SU-DHL-6 (cell line): Measurements from ENCODE around the gene GDI2.

Source experiments
- H2AFZ ChIP-seq: fragments of 200-600 bp; sonication (generic); 2 replicates; pipeline ENCODE4 v1.6.1; 2014; ENCODE audit warnings: low read depth, mild to moderate bottlenecking, moderate library complexity, mixed read lengths, antibody characterized with exemption, low read length; ENCODE audit not compliant: severe bottlenecking
- H3F3A ChIP-seq: fragments of 200-600 bp; shearing (Covaris generic); 2 replicates; pipeline ENCODE4 v1.6.0; 2016; ENCODE audit warnings: antibody characterized with exemption, mild to moderate bottlenecking; ENCODE audit not compliant: insufficient read depth
- H3K27ac ChIP-seq: fragments of 200-600 bp; sonication (generic); 2 replicates; pipeline ENCODE4 v1.5.1; 2016; ENCODE audit warnings: low read depth, mild to moderate bottlenecking, low read length, moderate library complexity, mixed read lengths
- H3K27me3 ChIP-seq: fragments of 200-600 bp; sonication (generic), shearing (Covaris generic); 2 replicates; pipeline ENCODE4 v1.6.0; 2014; ENCODE audit warnings: mild to moderate bottlenecking, low read length
- H3K36me3 ChIP-seq: fragments of 200-600 bp; sonication (generic); 2 replicates; pipeline ENCODE4 v1.6.1; 2014; ENCODE audit warnings: mild to moderate bottlenecking, low read length, mixed read lengths
- H3K4me2 ChIP-seq: fragments of 300-600, 200-600 bp; shearing (Covaris generic), sonication (generic); 2 replicates; pipeline ENCODE4 v1.6.0; 2014; ENCODE audit warnings: low read length, low read depth, mild to moderate bottlenecking; ENCODE audit not compliant: poor library complexity, severe bottlenecking
- H3K4me3 ChIP-seq: fragments of 200-600 bp; sonication (generic); 2 replicates; pipeline ENCODE4 v1.5.1; 2014; ENCODE audit warnings: antibody characterized with exemption, low read length, mild to moderate bottlenecking, mixed read lengths; ENCODE audit not compliant: insufficient read depth, poor library complexity, severe bottlenecking
- H3K79me2 ChIP-seq: fragments of 200-600 bp; sonication (generic); 2 replicates; pipeline ENCODE4 v1.6.1; 2014; ENCODE audit warnings: mild to moderate bottlenecking, low read length, moderate library complexity; ENCODE audit not compliant: insufficient read depth
- H3K9ac ChIP-seq: fragments of 200-600 bp; sonication (generic); 2 replicates; pipeline ENCODE4 v1.7.0; 2014; ENCODE audit warnings: mild to moderate bottlenecking, low read length
- H3K9me2 ChIP-seq: fragments of 200-600 bp; sonication (generic); replicated peaks from 2 replicates; pipeline ENCODE4 v1.6.1; 2014; ENCODE audit warnings: low read length; ENCODE audit not compliant: insufficient read depth
- H3K9me3 ChIP-seq: fragments of 200-600 bp; sonication (generic); 2 replicates; pipeline ENCODE4 v1.6.1; 2014; ENCODE audit warnings: low read length, mixed read lengths; ENCODE audit not compliant: insufficient read depth
- H4K20me1 ChIP-seq: fragments of 200-600 bp; sonication (generic); 2 replicates; pipeline ENCODE4 v1.6.1; 2014; ENCODE audit warnings: low read depth, mild to moderate bottlenecking, antibody characterized with exemption, low read length, moderate library complexity, mixed read lengths
- CTCF ChIP-seq: fragments of 200-600 bp; sonication (generic); IDR thresholded peaks from one replicate; pipeline ENCODE4 v1.5.1; 2017; ENCODE audit warnings: antibody characterized with exemption, mild to moderate bottlenecking, low read length, moderate library complexity; ENCODE audit not compliant: insufficient read depth, poor library complexity, severe bottlenecking
- EZH2phosphoT487 ChIP-seq: fragments of 200-600 bp; sonication (generic), shearing (Covaris generic); conservative IDR thresholded peaks from 2 replicates; pipeline ENCODE4 v1.6.1; 2018; ENCODE audit warnings: mild to moderate bottlenecking, antibody characterized with exemption, low read length, moderate library complexity, mixed read lengths

GDI2 gene

GRCh38 chr10:5813341-5814109 is at the start of gene GDI2:
GDI2 (minus strand) TSS chr10:5813434; CDS start chr10:5813258, 176 bp downstream.
- H3K36me3 ChIP-seq: peaks cover 4% of the 10 kb centered on the region; the same call in 1 of the 2 replicates
- peaks cover 62% of the 10 kb centered on the region for H3K79me2 ChIP-seq
- TF ChIP-seq CTCF (no peak), EZH2phosphoT487 (no peak)
- peak within 1 kb of the TSS; percentile 100 for H3K9ac ChIP-seq
- no peak within 1 kb of the TSS for H2AFZ ChIP-seq
- no peaks in the 10 kb centered on the region for H3K27me3 ChIP-seq
- H3K9me3 ChIP-seq: no peaks in the 10 kb centered on the region
- H4K20me1 ChIP-seq: peaks cover 32% of the 10 kb centered on the region
- H3K9me2 ChIP-seq: no peaks in the 10 kb centered on the region
- H3K4me3 ChIP-seq: peak within 1 kb of the TSS; percentile 99
- H3K27ac ChIP-seq: peak within 1 kb of the TSS; percentile 86
- peak within 1 kb of the TSS; percentile 86 for H3K4me2 ChIP-seq
- H3F3A ChIP-seq: peaks cover 32% of the 10 kb centered on the region

GRCh38 chr10:5862360-5862961 is 49.2 kb upstream of the GDI2 start:
- Histone ChIP-seq H3K4me3 (no peak overlapping the region), H3K9me3 (no peaks in the 10 kb centered on the region), H3K27me3 (no peaks in the 10 kb centered on the region), H3K27ac (no peak overlapping the region), H3K4me2 (peak overlapping the region; percentile 6), H3K36me3 (no peaks in the 10 kb centered on the region), H3K9me2 (no peaks in the 10 kb centered on the region), H3F3A (no peaks in the 10 kb centered on the region), H3K79me2 (no peaks in the 10 kb centered on the region), H3K9ac (no peak overlapping the region), H2AFZ (no peak overlapping the region), H4K20me1 (no peaks in the 10 kb centered on the region)
- TF ChIP-seq CTCF (no peak), EZH2phosphoT487 (no peak)

- H2AFZ ChIP-seq: no peak overlapping the region
- H3K27ac ChIP-seq: no peak overlapping the region
- TF ChIP-seq EZH2phosphoT487: no peak
- TF ChIP-seq CTCF: no peak
- no peak overlapping the region for H3K4me3 ChIP-seq
- H3K36me3 ChIP-seq: no peaks in the 10 kb centered on the region
- H3F3A ChIP-seq: no peaks in the 10 kb centered on the region
- H3K9ac ChIP-seq: no peak overlapping the region
- no peaks in the 10 kb centered on the region for H3K9me2 ChIP-seq
- no peaks in the 10 kb centered on the region for H3K27me3 ChIP-seq
- H3K4me2 ChIP-seq: no peak overlapping the region
- no peaks in the 10 kb centered on the region for H4K20me1 ChIP-seq
- H3K9me3 ChIP-seq: no peaks in the 10 kb centered on the region
- H3K79me2 ChIP-seq: no peaks in the 10 kb centered on the region
Measured at GRCh38 chr10:5860066-5860465, 46.8 kb upstream of the GDI2 start.
